Right lobe of liver (tissue), 4 donors: ENCODE results near the gene SULF2.

ENCODE experiments used
- POLR2A ChIP-seq: fragments of 450-650 bp; IDR thresholded peaks from one replicate; pipeline ENCODE4 v1.6.1; 2017; ENCODE audit warnings: antibody characterized with exemption, mild to moderate bottlenecking
- TF ChIP-seq, protein P1 (sequence below), 4 donors: fragments of 200-600 bp in 3 of 4; fragments of 450-650 bp in 1 of 4; IDR thresholded peaks; one replicate each; pipeline versions ENCODE4 v1.5.1 to v1.8.0; 2016 to 2022; ENCODE audit warnings: antibody characterized with exemption in 4 of 4, mild to moderate bottlenecking in 2 of 4
- donor health status: DM: no; HTN: no; CAD: no.
- donor health status: DM: no; HTN: no; CAD: no.
- donor health status: DM: no; HTN: yes; CAD: no.

DNA sequence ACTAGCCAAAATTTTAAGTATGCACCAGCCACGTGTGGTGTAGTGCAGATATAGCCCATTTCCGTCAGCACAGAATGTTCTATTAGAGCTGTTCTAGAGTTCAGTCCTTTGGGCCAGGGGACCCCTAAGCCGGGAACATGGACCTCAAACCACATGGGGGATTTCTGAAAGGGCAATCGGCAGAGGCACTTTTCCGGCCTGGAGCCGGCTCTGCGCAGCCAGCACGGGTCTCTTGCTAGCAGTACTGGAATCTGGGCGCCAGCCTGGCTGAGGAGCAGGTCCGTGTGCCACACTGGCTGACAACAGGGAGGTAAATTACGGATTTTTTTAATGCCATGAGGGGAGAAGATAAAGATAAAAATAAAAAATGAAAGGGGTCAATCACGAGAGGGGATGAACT, 120.5 kb downstream of the SULF2 start:
- no peak for TF ChIP-seq POLR2A
- TF ChIP-seq, protein P1, sequence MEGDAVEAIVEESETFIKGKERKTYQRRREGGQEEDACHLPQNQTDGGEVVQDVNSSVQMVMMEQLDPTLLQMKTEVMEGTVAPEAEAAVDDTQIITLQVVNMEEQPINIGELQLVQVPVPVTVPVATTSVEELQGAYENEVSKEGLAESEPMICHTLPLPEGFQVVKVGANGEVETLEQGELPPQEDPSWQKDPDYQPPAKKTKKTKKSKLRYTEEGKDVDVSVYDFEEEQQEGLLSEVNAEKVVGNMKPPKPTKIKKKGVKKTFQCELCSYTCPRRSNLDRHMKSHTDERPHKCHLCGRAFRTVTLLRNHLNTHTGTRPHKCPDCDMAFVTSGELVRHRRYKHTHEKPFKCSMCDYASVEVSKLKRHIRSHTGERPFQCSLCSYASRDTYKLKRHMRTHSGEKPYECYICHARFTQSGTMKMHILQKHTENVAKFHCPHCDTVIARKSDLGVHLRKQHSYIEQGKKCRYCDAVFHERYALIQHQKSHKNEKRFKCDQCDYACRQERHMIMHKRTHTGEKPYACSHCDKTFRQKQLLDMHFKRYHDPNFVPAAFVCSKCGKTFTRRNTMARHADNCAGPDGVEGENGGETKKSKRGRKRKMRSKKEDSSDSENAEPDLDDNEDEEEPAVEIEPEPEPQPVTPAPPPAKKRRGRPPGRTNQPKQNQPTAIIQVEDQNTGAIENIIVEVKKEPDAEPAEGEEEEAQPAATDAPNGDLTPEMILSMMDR (IDR thresholded peaks at IDR 0.05): no peak
